Gastrocnemius medialis (tissue), 4 donors: ENCODE results near the gene HMGCL. TPM values are rescaled to one million over a fixed set of nuclear protein-coding genes. Genes with fewer than 3 reads are reported as not detected.
"Not testable (repeated sequence)": the region's sequence is repeated elsewhere in the genome, so short reads cannot be mapped to it uniquely, and the experiment has no call there.

Experiments
- ATAC-seq, 2 donors: fragments of 150-250 bp; one replicate each; pipeline ENCODE4 v1.9.1; 2016
- DNase-seq, 2 donors: peaks; one replicate each; pipeline ENCODE4 v3.0.0-alpha.2; 2019
- H3K27ac ChIP-seq, 4 donors: fragments of 200-600 bp; sonication (generic); 1 replicate in 1 of 4; 2 replicates in 3 of 4; pipeline ENCODE4 v1.5.1; 2016 to 2018; ENCODE audit warnings: mild to moderate bottlenecking in 2 of 4, moderate library complexity in 1 of 4
- H3K27me3 ChIP-seq, 3 donors: fragments of 200-600 bp; sonication (generic) in 2 of 3; 1 replicate in 1 of 3; 2 replicates in 2 of 3; pipeline versions ENCODE4 v1.5.1 to v1.6.0; 2016 to 2019; ENCODE audit warnings: mild to moderate bottlenecking in 1 of 3, moderate library complexity in 1 of 3
- H3K36me3 ChIP-seq, 2 donors: fragments of 200-600 bp; sonication (generic) in 1 of 2; one replicate each; pipeline ENCODE4 v1.5.1; 2017 to 2018
- H3K4me1 ChIP-seq, 2 donors: fragments of 200-600 bp; sonication (generic) in 1 of 2; one replicate each; pipeline ENCODE4 v1.5.1; 2016 to 2017; ENCODE audit warnings: mild to moderate bottlenecking in 2 of 2
- H3K4me3 ChIP-seq, 4 donors: fragments of 200-600 bp; sonication (generic) in 3 of 4; 1 replicate in 1 of 4; 2 replicates in 3 of 4; pipeline ENCODE4 v1.5.1; 2016 to 2019; ENCODE audit warnings: mild to moderate bottlenecking in 2 of 4
- H3K9me3 ChIP-seq, 3 donors: fragments of 200-600 bp; sonication (generic) in 2 of 3; 1 replicate in 1 of 3; 2 replicates in 2 of 3; pipeline ENCODE4 v1.5.1; 2016 to 2019
- POLR2A ChIP-seq, 2 donors: fragments of 450-650 bp; IDR thresholded peaks; one replicate each; pipeline ENCODE4 v1.6.1; 2017; ENCODE audit warnings: antibody characterized with exemption in 2 of 2, mild to moderate bottlenecking in 2 of 2, moderate library complexity in 2 of 2
- in situ Hi-C, 4 donors: fragments of 200-750 bp; cut with MboI; loops; one replicate each; pipeline versions ENCODE4 v1.15.0 to v1.8.0; 2017; ENCODE audit warnings: low sequenced_read_pairs in 4 of 4
- intact Hi-C: fragments of 100-400 bp; cut with DNase I; formaldehyde crosslinking; loops from one replicate; pipeline ENCODE4 v1.15.1; 2023; ENCODE audit warnings: low total_unique reads
- total RNA-seq, 4 donors: library from RNA; depleted of rRNA; stranded (reverse); fragments of >200 nt; gene quantifications; one replicate each; pipeline versions ENCODE4 v1.1.0 to v1.2.3, GENCODE V29; 2016
- TF ChIP-seq, protein P1 (sequence below), 5 experiments: fragments of 450-650 bp in 3 of 5; fragments of 200-600 bp in 2 of 5; sonication (generic) in 2 of 5; IDR thresholded peaks in 4 of 5; conservative IDR thresholded peaks in 1 of 5; 1 replicate in 4 of 5; 2 replicates in 1 of 5; pipeline ENCODE4 v1.5.1; 2016 to 2019; ENCODE audit warnings: antibody characterized with exemption in 5 of 5, mild to moderate bottlenecking in 3 of 5, moderate library complexity in 3 of 5

Gene HMGCL
- total RNA-seq, 4 donors from 2014 or later, result 19.1 to 30.0 (median 29.5) TPM

GRCh38 chr1:23827717-23828116 is 2.5 kb upstream of the HMGCL start:
- DNase-seq (no peak), ATAC-seq (no peak)
- Histone ChIP-seq H3K27ac (no peak overlapping the region), H3K27me3 (no peaks in the 10 kb centered on the region), H3K9me3 (no peaks in the 10 kb centered on the region), H3K36me3 (no peaks in the 10 kb centered on the region), H3K4me1 (peaks cover 12 to 15% of the 10 kb centered on the region in 2 donors), H3K4me3 (no peak overlapping the region)
- intact Hi-C loops, result loop anchor here (5.0 kb wide), 1 partner anchor 40 kb away; the partner anchor contains the start of gene FUCA1
- TF ChIP-seq POLR2A (IDR thresholded peaks at IDR 0.05), result no peak
- TF ChIP-seq, protein P1, sequence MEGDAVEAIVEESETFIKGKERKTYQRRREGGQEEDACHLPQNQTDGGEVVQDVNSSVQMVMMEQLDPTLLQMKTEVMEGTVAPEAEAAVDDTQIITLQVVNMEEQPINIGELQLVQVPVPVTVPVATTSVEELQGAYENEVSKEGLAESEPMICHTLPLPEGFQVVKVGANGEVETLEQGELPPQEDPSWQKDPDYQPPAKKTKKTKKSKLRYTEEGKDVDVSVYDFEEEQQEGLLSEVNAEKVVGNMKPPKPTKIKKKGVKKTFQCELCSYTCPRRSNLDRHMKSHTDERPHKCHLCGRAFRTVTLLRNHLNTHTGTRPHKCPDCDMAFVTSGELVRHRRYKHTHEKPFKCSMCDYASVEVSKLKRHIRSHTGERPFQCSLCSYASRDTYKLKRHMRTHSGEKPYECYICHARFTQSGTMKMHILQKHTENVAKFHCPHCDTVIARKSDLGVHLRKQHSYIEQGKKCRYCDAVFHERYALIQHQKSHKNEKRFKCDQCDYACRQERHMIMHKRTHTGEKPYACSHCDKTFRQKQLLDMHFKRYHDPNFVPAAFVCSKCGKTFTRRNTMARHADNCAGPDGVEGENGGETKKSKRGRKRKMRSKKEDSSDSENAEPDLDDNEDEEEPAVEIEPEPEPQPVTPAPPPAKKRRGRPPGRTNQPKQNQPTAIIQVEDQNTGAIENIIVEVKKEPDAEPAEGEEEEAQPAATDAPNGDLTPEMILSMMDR (IDR thresholded peaks at IDR 0.05 in 4 of 5, conservative IDR thresholded peaks at IDR 0.05 in 1 of 5), result no peak
- in situ Hi-C loops, result no loop called here

DNA sequence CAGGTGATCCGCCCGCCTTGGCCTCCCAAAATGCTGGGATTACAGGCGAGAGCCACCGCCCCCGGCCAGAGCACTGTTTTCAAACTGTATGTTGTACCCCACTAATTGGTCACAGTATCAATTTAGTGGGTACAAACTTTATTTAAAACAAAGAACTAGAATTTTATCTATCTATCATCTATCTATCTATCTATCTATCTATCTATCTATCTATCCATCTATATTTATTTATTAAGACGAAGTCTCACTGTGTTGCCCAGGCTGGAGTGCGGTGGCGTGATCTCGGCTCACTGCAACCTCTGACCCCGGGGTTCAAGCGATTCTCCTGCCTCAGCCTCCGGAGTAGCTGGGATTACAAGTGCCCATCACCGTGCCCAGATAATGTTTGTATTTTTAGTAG is 1.4 kb upstream of the HMGCL start:
- peaks cover 12 to 15% of the 10 kb centered on the region in 2 donors for H3K4me1 ChIP-seq
- intact Hi-C loops, result loop anchor here (5.0 kb wide), 1 partner anchor 41 kb away; the partner anchor contains the start of gene FUCA1
- DNase-seq, H3K36me3 ChIP-seq, in situ Hi-C loops, H3K27ac ChIP-seq, ATAC-seq, H3K27me3 ChIP-seq, H3K9me3 ChIP-seq, H3K4me3 ChIP-seq: not testable (repeated sequence)

- H3K27ac ChIP-seq, result peak overlapping the region; percentile 96 to 100 (median 98)
- H3K36me3 ChIP-seq, result no peaks in the 10 kb centered on the region
- peaks cover 12 to 15% of the 10 kb centered on the region in 2 donors for H3K4me1 ChIP-seq
- in situ Hi-C loops, result no loop called here
- DNase-seq, result no peak
- H3K27me3 ChIP-seq, result no peaks in the 10 kb centered on the region
- intact Hi-C loops, result loop anchor here (5.0 kb wide), 1 partner anchor 41 kb away; the partner anchor contains the start of gene FUCA1
- peak overlapping the region; percentile 91 to 99 (median 96) for H3K4me3 ChIP-seq
- TF ChIP-seq POLR2A (IDR thresholded peaks at IDR 0.05), result no peak
- no peak for ATAC-seq
- no peaks in the 10 kb centered on the region for H3K9me3 ChIP-seq
Measured at GRCh38 chr1:23825762-23826522, 713 bp upstream of the HMGCL start.

DNA sequence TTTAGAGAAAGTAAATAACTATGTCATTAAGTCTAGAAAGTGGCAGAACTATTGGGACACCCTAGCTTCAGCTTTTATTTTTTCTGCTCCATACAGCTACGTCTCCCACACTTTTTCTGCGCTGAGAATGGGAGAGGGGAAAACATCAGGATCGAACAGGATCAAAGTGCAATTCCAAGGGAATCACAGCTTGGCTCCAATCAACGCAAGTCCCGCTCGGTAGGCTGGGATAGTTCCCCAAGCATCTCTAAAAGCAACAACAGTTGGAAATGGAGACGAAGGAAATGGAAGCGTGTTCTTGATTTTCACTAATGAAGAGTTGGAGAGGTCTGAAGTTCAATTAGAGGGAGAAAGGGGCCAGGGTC is 536 bp downstream of the HMGCL start:
- intact Hi-C loops (loop anchor here (5.0 kb wide), 1 partner anchor 43 kb away; the partner anchor contains the start of gene FUCA1), in situ Hi-C loops (no loop called here)
- Histone ChIP-seq H3K27ac (peak overlapping the region; percentile 96 to 100 (median 98)), H3K9me3 (no peaks in the 10 kb centered on the region), H3K4me3 (peak overlapping the region; percentile 91 to 99 (median 96)), H3K27me3 (no peaks in the 10 kb centered on the region), H3K4me1 (peaks cover 12 to 15% of the 10 kb centered on the region in 2 donors), H3K36me3 (peaks cover 0 to 6% of the 10 kb centered on the region in 2 donors)
- TF ChIP-seq, protein P1 (IDR thresholded peaks at IDR 0.05 in 4 of 5, conservative IDR thresholded peaks at IDR 0.05 in 1 of 5), result no peak
- no peak for TF ChIP-seq POLR2A (IDR thresholded peaks at IDR 0.05)
- ATAC-seq, result peak; percentile 4 to 7
- DNase-seq, result no peak

DNA sequence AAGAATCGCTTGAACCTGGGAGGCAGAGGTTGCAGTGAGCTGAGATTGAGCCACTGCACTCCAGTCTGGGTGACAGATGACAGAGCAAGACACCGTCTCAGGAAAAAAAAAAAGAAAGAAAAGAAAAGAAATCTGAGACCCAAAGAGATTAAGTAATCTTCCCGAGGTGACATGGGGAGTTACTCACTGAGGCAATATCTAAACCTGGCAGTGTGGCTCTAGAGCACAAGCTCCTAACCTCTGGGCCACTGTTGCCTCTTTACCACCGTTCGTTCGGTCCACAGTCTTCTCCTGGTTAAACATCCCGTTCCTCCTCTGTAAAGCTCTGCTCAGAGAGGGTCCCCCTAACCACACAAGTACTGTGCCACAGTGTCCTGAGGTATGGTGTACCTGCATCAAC is 1.5 kb downstream of the HMGCL start:
- Histone ChIP-seq H3K4me3 (no peak overlapping the region), H3K27me3 (no peaks in the 10 kb centered on the region), H3K4me1 (peaks cover 12 to 15% of the 10 kb centered on the region in 2 donors), H3K36me3 (peaks cover 0 to 8% of the 10 kb centered on the region in 2 donors), H3K9me3 (no peaks in the 10 kb centered on the region), H3K27ac (peak overlapping the region; percentile 96 to 100 (median 98))
- peak; percentile 28 to 35 for TF ChIP-seq POLR2A (IDR thresholded peaks at IDR 0.05)
- TF ChIP-seq, protein P1 (IDR thresholded peaks at IDR 0.05 in 4 of 5, conservative IDR thresholded peaks at IDR 0.05 in 1 of 5), result no peak
- in situ Hi-C loops, result no loop called here
- intact Hi-C loops, result no loop called here
- peak; percentile 71 to 82 for ATAC-seq
- DNase-seq, result peak; percentile 37 to 46
